H1 (cell line): ENCODE results near the gene HIBCH. TPM values are rescaled to one million over a fixed set of nuclear protein-coding genes. Genes with fewer than 3 reads are reported as not detected.

Source experiments
- CTCF ChIA-PET: fragments of 300-600 bp; sonication (Branson Sonifier 250); formaldehyde crosslinking; loops from one replicate; lab custom pipeline; 2021; ENCODE audit not compliant: partially characterized antibody; lab: Charles Lee
- POLR2A ChIA-PET: fragments of 300-600 bp; sonication (Branson Sonifier 250); formaldehyde crosslinking; loops from one replicate; lab custom pipeline; 2021; ENCODE audit warnings: inconsistent platforms; ENCODE audit not compliant: partially characterized antibody; lab: Charles Lee
- DNase-seq, 2 experiments: peaks; one replicate each; pipeline versions ENCODE4 v3.0.0 to v3.0.0-alpha.2; 2010 to 2022; ENCODE audit warnings: low spot score in 2 of 2, low read depth in 1 of 2, mixed read lengths in 1 of 2
- FAIRE-seq: peaks from 2 replicates; lab custom pipeline; 2011; peaks lifted over from hg19 to GRCh38; lab: Jason Lieb, UNC
- H2AFZ ChIP-seq: 2 replicates; pipeline ENCODE4 v1.8.1; 2012; ENCODE audit warnings: low read length, inconsistent platforms
- H2AK5ac ChIP-seq: 2 replicates; pipeline ENCODE4 v1.6.1; 2013; ENCODE audit warnings: low read depth, low read length
- H2BK120ac ChIP-seq: replicated peaks from 2 replicates; pipeline ENCODE3; 2013; ENCODE audit warnings: low read depth, low read length, inconsistent platforms
- H2BK12ac ChIP-seq: 2 replicates; pipeline ENCODE4 v1.6.1; 2013; ENCODE audit warnings: low read depth, low read length
- H2BK15ac ChIP-seq: 2 replicates; pipeline ENCODE4 v1.6.1; 2013; ENCODE audit warnings: low read length
- H2BK20ac ChIP-seq: 2 replicates; pipeline ENCODE4 v1.6.1; 2013; ENCODE audit warnings: low read length
- H2BK5ac ChIP-seq: 2 replicates; pipeline ENCODE4 v1.6.1; 2013; ENCODE audit warnings: low read depth, low read length
- H3K14ac ChIP-seq: 2 replicates; pipeline ENCODE4 v1.6.1; 2013; ENCODE audit warnings: inconsistent platforms; ENCODE audit not compliant: insufficient read length
- H3K18ac ChIP-seq: 2 replicates; pipeline ENCODE4 v1.6.1; 2013; ENCODE audit warnings: low read length; ENCODE audit errors: extremely low read depth
- H3K23ac ChIP-seq: 2 replicates; pipeline ENCODE4 v1.6.1; 2013; ENCODE audit warnings: inconsistent platforms; ENCODE audit not compliant: insufficient read length
- H3K23me2 ChIP-seq: 2 replicates; pipeline ENCODE4 v1.6.1; 2013; ENCODE audit warnings: low read depth, low read length
- H3K27ac ChIP-seq: 2 replicates; pipeline ENCODE4 v1.6.1; 2011; ENCODE audit warnings: low read depth, low read length, inconsistent platforms
- H3K27me3 ChIP-seq, 4 experiments: replicated peaks in 1 of 4; 1 replicate in 1 of 4; 2 replicates in 3 of 4; pipeline versions ENCODE4 v1.6.1 to v1.8.1; 2011 to 2013; ENCODE audit warnings: low read length in 3 of 4, mild to moderate bottlenecking in 3 of 4, inconsistent platforms in 2 of 4, mixed read lengths in 2 of 4, moderate library complexity in 1 of 4; ENCODE audit not compliant: control insufficient read depth in 3 of 4, insufficient read depth in 3 of 4; ENCODE audit errors: extremely low read depth in 1 of 4
- H3K36me3 ChIP-seq, 4 experiments: 2 replicates each; pipeline versions ENCODE4 v1.6.1 to v1.8.1; 2011 to 2013; ENCODE audit warnings: mild to moderate bottlenecking in 4 of 4, low read length in 3 of 4, moderate library complexity in 2 of 4, control low read depth in 1 of 4, inconsistent platforms in 1 of 4; ENCODE audit not compliant: insufficient read depth in 4 of 4, control insufficient read depth in 2 of 4
- H3K4ac ChIP-seq: replicated peaks from 2 replicates; pipeline ENCODE3; 2013; ENCODE audit warnings: low read length, low read depth, mixed read lengths, inconsistent platforms; ENCODE audit not compliant: insufficient read length
- H3K4me1 ChIP-seq, 4 experiments: replicated peaks in 1 of 4; 1 replicate in 1 of 4; 2 replicates in 3 of 4; pipeline versions ENCODE4 v1.6.1 to v1.8.1; 2011 to 2013; ENCODE audit warnings: low read length in 3 of 4, inconsistent platforms in 2 of 4, mixed read lengths in 1 of 4; ENCODE audit not compliant: insufficient read depth in 4 of 4, control insufficient read depth in 3 of 4
- H3K4me2 ChIP-seq, 2 experiments: 2 replicates each; pipeline versions ENCODE4 v1.6.1 to v1.8.1; 2011 to 2013; ENCODE audit warnings: low read depth in 2 of 2, low read length in 2 of 2, control low read depth in 1 of 2, inconsistent platforms in 1 of 2, mild to moderate bottlenecking in 1 of 2; ENCODE audit not compliant: insufficient read depth in 1 of 2
- H3K4me3 ChIP-seq, 4 experiments: fragments of 200-600, 300-600 bp in 1 of 4; sonication (generic), shearing (Covaris generic), sonication (Bioruptor Twin) in 1 of 4; 2 replicates each; pipeline versions ENCODE4 v1.5.1 to v1.8.1; 2011 to 2016; ENCODE audit warnings: low read length in 4 of 4, low read depth in 3 of 4, control low read depth in 2 of 4, inconsistent platforms in 2 of 4, mild to moderate bottlenecking in 2 of 4, mixed read lengths in 1 of 4, moderate library complexity in 1 of 4; ENCODE audit not compliant: insufficient read depth in 2 of 4; ENCODE audit errors: extremely low read depth in 1 of 4
- H3K56ac ChIP-seq: replicated peaks from 2 replicates; pipeline ENCODE3; 2013; ENCODE audit warnings: low read depth, mild to moderate bottlenecking, mixed read lengths, low read length, inconsistent platforms; ENCODE audit not compliant: insufficient read length
- H3K79me1 ChIP-seq: 2 replicates; pipeline ENCODE4 v1.6.1; 2013; ENCODE audit warnings: low read depth, low read length, control low read depth
- H3K79me2 ChIP-seq, 2 experiments: 2 replicates each; pipeline versions ENCODE4 v1.6.1 to v1.8.1; 2012 to 2013; ENCODE audit warnings: low read length in 2 of 2, mild to moderate bottlenecking in 2 of 2, inconsistent platforms in 1 of 2; ENCODE audit not compliant: insufficient read depth in 2 of 2, control insufficient read depth in 1 of 2
- H3K9ac ChIP-seq, 4 experiments: replicated peaks in 1 of 4; 1 replicate in 1 of 4; 2 replicates in 3 of 4; pipeline versions ENCODE4 v1.6.1 to v1.8.1; 2011 to 2013; ENCODE audit warnings: low read depth in 3 of 4, low read length in 3 of 4, control low read depth in 2 of 4, mild to moderate bottlenecking in 2 of 4, moderate library complexity in 2 of 4, inconsistent platforms in 1 of 4; ENCODE audit errors: extremely low read depth in 1 of 4
- H3K9me3 ChIP-seq, 2 experiments: 2 replicates each; pipeline versions ENCODE4 v1.6.1 to v1.8.1; 2012 to 2013; ENCODE audit warnings: mild to moderate bottlenecking in 2 of 2, moderate library complexity in 2 of 2, control low read depth in 1 of 2, inconsistent platforms in 1 of 2, low read depth in 1 of 2, low read length in 1 of 2, mixed read lengths in 1 of 2; ENCODE audit not compliant: insufficient read depth in 2 of 2
- H4K20me1 ChIP-seq, 2 experiments: replicated peaks in 1 of 2; 2 replicates each; pipeline versions ENCODE3 to v1.8.1; 2011 to 2013; ENCODE audit warnings: inconsistent platforms in 2 of 2, low read length in 2 of 2, mild to moderate bottlenecking in 1 of 2; ENCODE audit not compliant: insufficient read depth in 2 of 2, control insufficient read depth in 1 of 2
- H4K5ac ChIP-seq: 2 replicates; pipeline ENCODE4 v1.6.1; 2013; ENCODE audit warnings: low read length, low read depth, mixed read lengths, inconsistent platforms; ENCODE audit not compliant: insufficient read length
- H4K8ac ChIP-seq: 2 replicates; pipeline ENCODE4 v1.8.0; 2013; ENCODE audit warnings: mild to moderate bottlenecking, moderate library complexity, low read length, inconsistent platforms; ENCODE audit not compliant: insufficient read depth; ENCODE audit errors: extremely low read depth
- H4K91ac ChIP-seq: replicated peaks from 2 replicates; pipeline ENCODE3; 2013; ENCODE audit warnings: low read length, mixed read lengths, inconsistent platforms; ENCODE audit not compliant: insufficient read length
- CBX8 ChIP-seq: fragments of 300-800, 300-1000 bp; sonication (generic); IDR thresholded peaks from 2 replicates; pipeline ENCODE4 v1.7.1; 2016; ENCODE audit warnings: low read depth, low read length, borderline replicate concordance
- EZH2 ChIP-seq: fragments of 200-600 bp; sonication (generic); IDR thresholded peaks from 2 replicates; pipeline ENCODE4 v1.7.1; 2012; ENCODE audit warnings: low read depth, mild to moderate bottlenecking, moderate library complexity, low read length, inconsistent platforms; ENCODE audit not compliant: severe bottlenecking
- JUN ChIP-seq: IDR thresholded peaks from 2 replicates; pipeline ENCODE4 v1.6.1; 2011; ENCODE audit warnings: low read depth, mild to moderate bottlenecking, improper control_type of control experiment, low read length
- NANOG ChIP-seq: IDR thresholded peaks from 2 replicates; pipeline ENCODE4 v1.6.1; 2011; ENCODE audit warnings: low read length, low read depth, mild to moderate bottlenecking, inconsistent platforms; ENCODE audit not compliant: insufficient read depth, poor library complexity, severe bottlenecking
- PHF8 ChIP-seq: fragments of 200-600 bp; sonication (generic); conservative IDR thresholded peaks from 2 replicates; pipeline ENCODE4 v1.7.1; 2012; ENCODE audit warnings: low read depth, mild to moderate bottlenecking, inconsistent platforms, low read length, moderate library complexity
- WGBS, 2 experiments: shearing (Covaris generic) in 1 of 2; methylation state at CpG; one replicate each; pipeline versions ENCODE4 v1.1.6 to v1.1.7; 2013 to 2015; ENCODE audit warnings: low lambda C conversion rate in 2 of 2, mixed read lengths in 2 of 2, inconsistent platforms in 1 of 2, low coverage in 1 of 2, missing lambda C conversion rate in 1 of 2; ENCODE audit not compliant: insufficient replicate concordance in 2 of 2, insufficient coverage in 1 of 2, insufficient read length in 1 of 2; ENCODE audit errors: extremely low coverage in 1 of 2, missing lambda C conversion rate in 1 of 2; 5-methylcytosine and 5-hydroxymethylcytosine counted together
- polyA plus RNA-seq, 7 experiments: library from polyadenylated mRNA; depleted of rRNA in 3 of 7; stranded (reverse) in 5 of 7; unstranded in 2 of 7; fragments of >200 nt in 5 of 7; fragments of 200-250 nt in 2 of 7; gene quantifications; 1 replicate in 5 of 7; 2 replicates in 1 of 7; 4 replicates in 1 of 7; pipeline versions ENCODE4 v1.2.1 to v1.2.3, GENCODE V29; 2011 to 2013; ENCODE audit warnings: missing spikeins in 2 of 7, mixed read lengths in 2 of 7
- total RNA-seq: library from RNA; stranded (reverse); fragmentation: NEBNext Ultra II Directional; extraction: Animal tissue kit (Norgen Biotek cat#: 25700); gene quantifications from 2 replicates; pipeline ENCODE4 v1.2.1, GENCODE V29; 2021

Gene HIBCH
- total and polyA plus RNA-seq, 2 of the 8 experiments (the other 6 are each of a cell fraction or from before 2014, with no cell fraction given), result 7.5 to 31.8 TPM

DNA sequence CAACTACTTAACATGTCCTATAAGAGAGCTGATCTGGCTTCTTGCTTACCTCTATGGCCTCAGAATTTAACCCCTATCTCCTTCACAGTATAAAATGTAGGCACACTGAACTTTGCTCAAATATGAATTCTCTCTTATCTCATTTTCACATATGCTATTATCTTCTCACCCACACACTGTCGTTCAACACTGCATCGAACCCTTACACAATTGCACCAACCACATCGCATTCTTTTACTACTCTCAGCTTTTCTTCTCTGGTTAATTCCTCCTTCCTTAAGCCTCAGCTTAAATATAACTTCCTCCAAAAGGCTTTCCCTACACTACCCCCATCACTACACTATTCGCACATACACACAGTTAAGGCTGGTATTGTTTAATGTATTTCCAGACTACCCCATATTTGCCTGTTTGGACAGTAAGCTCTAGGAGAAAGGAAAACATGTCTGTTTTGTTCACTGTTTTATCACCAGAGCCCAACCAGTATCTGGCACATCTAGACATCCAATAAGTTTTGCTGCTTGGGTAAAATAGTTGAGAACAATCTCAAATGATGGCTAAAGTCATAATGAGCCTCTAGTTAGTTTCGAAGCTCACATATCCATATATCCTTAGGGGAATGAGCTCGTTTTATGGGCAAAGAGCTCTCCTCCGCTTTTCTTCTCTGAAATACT, 47.7 kb downstream of the HIBCH start:
- TF ChIP-seq PHF8 (no peak), JUN (no peak), EZH2 (no peak), NANOG (no peak), CBX8 (no peak)
- TF ChIP-seq, all 59 proteins: peak for 0
- peaks cover 0 to 3% (median 0%) of the 10 kb centered on the region in 4 experiments; a peak in 2 of 8 replicates for H3K36me3 ChIP-seq

More for the DNA sequence above, 47.7 kb downstream of the HIBCH start:
- no peak overlapping the region for H3K23ac ChIP-seq
- no peak overlapping the region for H2BK5ac ChIP-seq
- no peaks in the 10 kb centered on the region for H3K79me1 ChIP-seq
- H3K18ac ChIP-seq, result no peak overlapping the region
- H2BK120ac ChIP-seq, result no peak overlapping the region
- H4K20me1 ChIP-seq, result peaks cover 0 to 2% of the 10 kb centered on the region in 2 experiments
- no peak overlapping the region for H3K4me3 ChIP-seq
- H4K5ac ChIP-seq, result no peak overlapping the region
- H3K4me2 ChIP-seq, result no peak overlapping the region
- DNase-seq (no peak), FAIRE-seq (no peak)
- H3K9me3 ChIP-seq, result no peaks in the 10 kb centered on the region
- H3K9ac ChIP-seq, result no peak overlapping the region
- H2BK20ac ChIP-seq, result no peak overlapping the region
- H3K27me3 ChIP-seq, result no peaks in the 10 kb centered on the region
- no peaks in the 10 kb centered on the region for H3K4me1 ChIP-seq
- no peak overlapping the region for H2AK5ac ChIP-seq
- H2BK12ac ChIP-seq, result no peak overlapping the region
- no peak overlapping the region for H2AFZ ChIP-seq
- no peaks in the 10 kb centered on the region for H3K23me2 ChIP-seq
- H4K91ac ChIP-seq, result no peak overlapping the region
- H4K8ac ChIP-seq, result no peak overlapping the region
- no peak overlapping the region for H2BK15ac ChIP-seq
- no peak overlapping the region for H3K14ac ChIP-seq
- ChIA-PET POLR2A (no interaction called here), CTCF (interaction anchor here (1.2 to 1.3 kb wide), 2 partner anchors 22 to 43 kb away, joined by 3 to 4 read pairs; no protein-coding TSS in a partner anchor)
- no peak overlapping the region for H3K27ac ChIP-seq
- 79 to 100% methylated on average over 1 to 7 of the region's 7 CpGs for WGBS, 2 experiments
- no peak overlapping the region for H3K4ac ChIP-seq
- no peak overlapping the region for H3K56ac ChIP-seq
- no peaks in the 10 kb centered on the region for H3K79me2 ChIP-seq
